ENCODE results near the gene SMU1.

DNA sequence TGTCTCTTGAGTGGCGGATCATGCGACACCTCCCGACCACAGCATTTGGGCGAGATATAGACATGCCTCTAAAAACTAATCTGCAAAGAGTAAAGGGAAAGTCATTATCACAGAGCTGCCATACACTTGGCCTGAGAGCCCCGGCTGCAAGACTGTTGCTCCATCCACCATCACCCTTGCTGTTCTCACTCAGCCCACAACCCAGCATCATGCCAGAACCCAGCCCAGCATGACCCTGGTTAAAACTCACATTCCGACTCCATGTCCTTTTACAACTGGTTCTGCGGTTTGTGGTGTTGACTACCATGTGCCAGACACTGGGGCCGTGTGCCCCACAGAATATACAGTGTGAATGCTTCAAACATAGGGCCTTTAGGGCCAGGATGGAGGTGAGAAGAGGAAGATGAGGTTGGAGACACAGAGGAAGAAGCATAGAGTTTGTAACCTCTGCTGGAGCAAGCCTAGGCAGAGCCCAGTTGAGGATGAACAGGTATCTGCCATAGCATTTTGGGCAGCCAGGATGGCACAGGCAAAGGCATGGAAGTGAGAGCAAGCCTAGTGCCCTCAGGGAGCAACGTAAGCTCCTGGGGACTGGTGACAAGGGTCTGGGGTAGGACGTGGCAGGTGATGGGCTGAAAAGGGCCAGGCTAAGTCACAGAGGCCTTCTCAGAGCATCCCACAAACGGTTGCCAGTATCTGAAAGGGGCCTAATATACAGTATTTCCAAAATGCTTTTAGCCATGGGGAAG lies 37.5 kb upstream of the SMU1 start:
- TF ChIP-seq, protein P1, sequence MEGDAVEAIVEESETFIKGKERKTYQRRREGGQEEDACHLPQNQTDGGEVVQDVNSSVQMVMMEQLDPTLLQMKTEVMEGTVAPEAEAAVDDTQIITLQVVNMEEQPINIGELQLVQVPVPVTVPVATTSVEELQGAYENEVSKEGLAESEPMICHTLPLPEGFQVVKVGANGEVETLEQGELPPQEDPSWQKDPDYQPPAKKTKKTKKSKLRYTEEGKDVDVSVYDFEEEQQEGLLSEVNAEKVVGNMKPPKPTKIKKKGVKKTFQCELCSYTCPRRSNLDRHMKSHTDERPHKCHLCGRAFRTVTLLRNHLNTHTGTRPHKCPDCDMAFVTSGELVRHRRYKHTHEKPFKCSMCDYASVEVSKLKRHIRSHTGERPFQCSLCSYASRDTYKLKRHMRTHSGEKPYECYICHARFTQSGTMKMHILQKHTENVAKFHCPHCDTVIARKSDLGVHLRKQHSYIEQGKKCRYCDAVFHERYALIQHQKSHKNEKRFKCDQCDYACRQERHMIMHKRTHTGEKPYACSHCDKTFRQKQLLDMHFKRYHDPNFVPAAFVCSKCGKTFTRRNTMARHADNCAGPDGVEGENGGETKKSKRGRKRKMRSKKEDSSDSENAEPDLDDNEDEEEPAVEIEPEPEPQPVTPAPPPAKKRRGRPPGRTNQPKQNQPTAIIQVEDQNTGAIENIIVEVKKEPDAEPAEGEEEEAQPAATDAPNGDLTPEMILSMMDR (IDR thresholded peaks at IDR 0.05; ENCODE audit: low read depth, low read length), result no peak
- TF ChIP-seq EZH2phosphoT487 (IDR thresholded peaks at IDR 0.05; ENCODE audit: low read depth), result no peak
